Neuronal stem cell (in vitro differentiated cells): ENCODE results near the gene ARSD.
"Not testable (repeated sequence)": the region's sequence is repeated elsewhere in the genome, so short reads cannot be mapped to it uniquely, and the experiment has no call there.

Experiments used
- DNase-seq: peaks from one replicate; pipeline ENCODE4 v3.0.0-alpha.2; 2013; ENCODE audit warnings: low spot score
- H2AFZ ChIP-seq: one replicate; pipeline ENCODE4 v1.6.1; 2013; ENCODE audit warnings: mild to moderate bottlenecking, low read length, inconsistent platforms
- H2AK5ac ChIP-seq: 2 replicates; pipeline ENCODE4 v1.6.1; 2013; ENCODE audit warnings: low read depth, mild to moderate bottlenecking, inconsistent platforms, low read length, moderate library complexity, mixed read lengths
- H2BK120ac ChIP-seq: 2 replicates; pipeline ENCODE4 v1.6.1; 2013; ENCODE audit warnings: low read depth, mild to moderate bottlenecking, inconsistent platforms, low read length, moderate library complexity, mixed read lengths
- H2BK12ac ChIP-seq: one replicate; pipeline ENCODE4 v1.6.1; 2013; ENCODE audit warnings: low read length, inconsistent platforms
- H2BK15ac ChIP-seq: 2 replicates; pipeline ENCODE4 v1.6.1; 2013; ENCODE audit warnings: mild to moderate bottlenecking, low read length, inconsistent platforms, mixed read lengths
- H2BK5ac ChIP-seq: one replicate; pipeline ENCODE4 v1.6.1; 2013; ENCODE audit warnings: inconsistent platforms, mild to moderate bottlenecking, low read length, moderate library complexity
- H3K14ac ChIP-seq: one replicate; pipeline ENCODE4 v1.6.1; 2013; ENCODE audit warnings: low read length, inconsistent platforms
- H3K18ac ChIP-seq: 2 replicates; pipeline ENCODE4 v1.6.1; 2013; ENCODE audit warnings: low read length, inconsistent platforms
- H3K23ac ChIP-seq: 2 replicates; pipeline ENCODE4 v1.6.1; 2013; ENCODE audit warnings: low read depth, mild to moderate bottlenecking, mixed read lengths, low read length, inconsistent platforms; ENCODE audit not compliant: poor library complexity
- H3K27ac ChIP-seq: replicated peaks from 3 replicates; pipeline ENCODE4 v1.5.1; 2013; ENCODE audit warnings: low read length, inconsistent platforms
- H3K27me3 ChIP-seq, 3 experiments: 2 replicates each; pipeline ENCODE4 v1.6.1; 2013; ENCODE audit warnings: low read length in 3 of 3, mild to moderate bottlenecking in 2 of 3, inconsistent platforms in 1 of 3, low read depth in 1 of 3, mixed read lengths in 1 of 3, moderate library complexity in 1 of 3; ENCODE audit not compliant: control insufficient read depth in 3 of 3, insufficient read depth in 3 of 3
- H3K36me3 ChIP-seq, 2 donors: replicated peaks in 1 of 2; 2 replicates each; pipeline ENCODE4 v1.6.1; 2013; ENCODE audit warnings: low read length in 2 of 2; ENCODE audit not compliant: control insufficient read depth in 2 of 2, insufficient read depth in 2 of 2
- H3K4ac ChIP-seq: 2 replicates; pipeline ENCODE4 v1.6.1; 2013; ENCODE audit warnings: inconsistent platforms, mild to moderate bottlenecking, low read length, moderate library complexity
- H3K4me1 ChIP-seq, 2 donors: 1 replicate in 1 of 2; 2 replicates in 1 of 2; pipeline ENCODE4 v1.6.1; 2013; ENCODE audit warnings: low read length in 2 of 2, low read depth in 1 of 2; ENCODE audit not compliant: control insufficient read depth in 2 of 2, insufficient read depth in 1 of 2
- H3K4me2 ChIP-seq: one replicate; pipeline ENCODE4 v1.6.1; 2013; ENCODE audit warnings: mild to moderate bottlenecking, low read length, inconsistent platforms; ENCODE audit not compliant: insufficient read depth, poor library complexity, severe bottlenecking
- H3K4me3 ChIP-seq, 2 donors: 2 replicates each; pipeline ENCODE4 v1.5.1; 2013; ENCODE audit warnings: low read length in 2 of 2, mild to moderate bottlenecking in 2 of 2, inconsistent platforms in 1 of 2, moderate library complexity in 1 of 2
- H3K79me1 ChIP-seq: one replicate; pipeline ENCODE4 v1.6.1; 2013; ENCODE audit warnings: low read depth, mild to moderate bottlenecking, inconsistent platforms, low read length, moderate library complexity
- H3K9ac ChIP-seq: one replicate; pipeline ENCODE4 v1.6.1; 2013; ENCODE audit warnings: mild to moderate bottlenecking, low read depth, low read length, inconsistent platforms; ENCODE audit not compliant: poor library complexity
- H3K9me3 ChIP-seq, 2 donors: replicated peaks in 1 of 2; 2 replicates each; pipeline versions ENCODE3 to v1.6.1; 2013; ENCODE audit warnings: low read length in 2 of 2, mild to moderate bottlenecking in 2 of 2, inconsistent platforms in 1 of 2, low read depth in 1 of 2, mixed read lengths in 1 of 2, moderate library complexity in 1 of 2; ENCODE audit not compliant: control insufficient read depth in 2 of 2, insufficient read depth in 1 of 2
- H4K8ac ChIP-seq: one replicate; pipeline ENCODE4 v1.6.1; 2013; ENCODE audit warnings: low read depth, mild to moderate bottlenecking, inconsistent platforms, low read length, moderate library complexity
- H4K91ac ChIP-seq: one replicate; pipeline ENCODE4 v1.6.1; 2013; ENCODE audit warnings: low read length, low read depth, mild to moderate bottlenecking, inconsistent platforms; ENCODE audit not compliant: poor library complexity
- WGBS, 2 donors: extraction: QIAGEN DNeasy Blood & Tissue Kit; methylation state at CpG; one replicate each; pipeline ENCODE4 v1.1.7; 2013; ENCODE audit warnings: missing lambda C conversion rate in 2 of 2, mixed read lengths in 1 of 2; ENCODE audit not compliant: insufficient read length in 2 of 2, insufficient replicate concordance in 1 of 2; ENCODE audit errors: extremely low coverage in 2 of 2; 5-methylcytosine and 5-hydroxymethylcytosine counted together

Gene ARSD

GRCh38 chrX:2954541-2954940, 25.4 kb upstream of the ARSD start:
- Histone ChIP-seq H3K18ac (no peak overlapping the region), H3K36me3 (no peaks in the 10 kb centered on the region)

DNA sequence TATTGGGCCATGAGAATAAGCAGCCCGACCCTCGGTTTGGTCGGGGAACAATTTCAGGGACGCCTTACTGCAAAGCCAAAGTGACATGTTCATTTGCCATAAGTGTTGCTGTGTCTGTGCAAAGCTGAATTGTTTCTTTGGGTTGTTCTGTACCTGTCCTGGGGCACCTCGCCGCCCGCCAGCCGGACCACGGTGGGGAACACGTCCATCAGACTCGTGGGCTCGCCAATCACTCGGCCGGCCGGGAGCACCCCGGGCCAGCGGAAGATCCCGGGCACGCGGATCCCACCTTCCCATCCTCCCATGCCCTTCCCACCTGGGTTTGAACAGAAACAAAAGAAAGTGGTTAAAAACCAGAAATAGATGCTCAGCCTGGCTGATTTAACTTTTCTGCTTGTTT, 8.8 kb upstream of the ARSD start:
- H3K23ac ChIP-seq, H3K14ac ChIP-seq, H3K9me3 ChIP-seq, H3K18ac ChIP-seq, H2AK5ac ChIP-seq, H4K91ac ChIP-seq, H3K9ac ChIP-seq, H3K27me3 ChIP-seq, H2BK15ac ChIP-seq, H2BK12ac ChIP-seq, H4K8ac ChIP-seq, H3K4ac ChIP-seq, H3K4me2 ChIP-seq, H2BK5ac ChIP-seq, H3K36me3 ChIP-seq, H2BK120ac ChIP-seq, H3K4me1 ChIP-seq, H3K4me3 ChIP-seq, H2AFZ ChIP-seq, H3K27ac ChIP-seq, DNase-seq, H3K79me1 ChIP-seq: not testable (repeated sequence)
- WGBS, 2 donors: no CpG with 5 or more reads among the region's 20 CpGs

More at GRCh38 chrX:2954541-2954940, 25.4 kb upstream of the ARSD start:
- no peak for DNase-seq
- Histone ChIP-seq H4K8ac (no peak overlapping the region), H4K91ac (no peak overlapping the region), H3K79me1 (no peaks in the 10 kb centered on the region), H2BK5ac (no peak overlapping the region), H3K9me3 (no peaks in the 10 kb centered on the region), H3K4me3 (no peak overlapping the region), H3K4me2 (no peak overlapping the region), H2BK120ac (no peak overlapping the region), H3K23ac (no peak overlapping the region), H2BK15ac (no peak overlapping the region), H3K4ac (no peak overlapping the region), H3K4me1 (no peaks in the 10 kb centered on the region), H2AK5ac (no peak overlapping the region), H3K27me3 (no peaks in the 10 kb centered on the region), H2BK12ac (no peak overlapping the region), H3K14ac (no peak overlapping the region), H3K27ac (no peak overlapping the region), H3K9ac (no peak overlapping the region), H2AFZ (no peak overlapping the region)
- no CpG with 5 or more reads among the region's 4 CpGs for WGBS, 2 donors

- no peak overlapping the region for H4K91ac ChIP-seq
- no peak overlapping the region for H3K9ac ChIP-seq
- H3K27me3 ChIP-seq: peaks cover 0 to 6% (median 0%) of the 10 kb centered on the region in 3 experiments
- no peaks in the 10 kb centered on the region for H3K4me1 ChIP-seq
- WGBS, 2 donors: no CpG with 5 or more reads among the region's 18 CpGs
- no peak overlapping the region for H3K14ac ChIP-seq
- DNase-seq: no peak
- H3K4me3 ChIP-seq: no peak overlapping the region
- H2BK12ac ChIP-seq: no peak overlapping the region
- H3K4ac ChIP-seq: no peak overlapping the region
- H3K23ac ChIP-seq: no peak overlapping the region
- no peak overlapping the region for H2BK15ac ChIP-seq
- H2BK120ac ChIP-seq: no peak overlapping the region
- H3K9me3 ChIP-seq: peaks cover 0 to 10% of the 10 kb centered on the region in 2 donors
- H2BK5ac ChIP-seq: no peak overlapping the region
- H2AFZ ChIP-seq: no peak overlapping the region
- H3K79me1 ChIP-seq: no peaks in the 10 kb centered on the region
- no peak overlapping the region for H3K4me2 ChIP-seq
- H3K27ac ChIP-seq: no peak overlapping the region
- no peak overlapping the region for H3K18ac ChIP-seq
- no peak overlapping the region for H2AK5ac ChIP-seq
- H3K36me3 ChIP-seq: no peaks in the 10 kb centered on the region
- H4K8ac ChIP-seq: no peak overlapping the region
These were observed 5.9 kb upstream of the ARSD start for GRCh38 chrX:2934715-2935710.

DNA sequence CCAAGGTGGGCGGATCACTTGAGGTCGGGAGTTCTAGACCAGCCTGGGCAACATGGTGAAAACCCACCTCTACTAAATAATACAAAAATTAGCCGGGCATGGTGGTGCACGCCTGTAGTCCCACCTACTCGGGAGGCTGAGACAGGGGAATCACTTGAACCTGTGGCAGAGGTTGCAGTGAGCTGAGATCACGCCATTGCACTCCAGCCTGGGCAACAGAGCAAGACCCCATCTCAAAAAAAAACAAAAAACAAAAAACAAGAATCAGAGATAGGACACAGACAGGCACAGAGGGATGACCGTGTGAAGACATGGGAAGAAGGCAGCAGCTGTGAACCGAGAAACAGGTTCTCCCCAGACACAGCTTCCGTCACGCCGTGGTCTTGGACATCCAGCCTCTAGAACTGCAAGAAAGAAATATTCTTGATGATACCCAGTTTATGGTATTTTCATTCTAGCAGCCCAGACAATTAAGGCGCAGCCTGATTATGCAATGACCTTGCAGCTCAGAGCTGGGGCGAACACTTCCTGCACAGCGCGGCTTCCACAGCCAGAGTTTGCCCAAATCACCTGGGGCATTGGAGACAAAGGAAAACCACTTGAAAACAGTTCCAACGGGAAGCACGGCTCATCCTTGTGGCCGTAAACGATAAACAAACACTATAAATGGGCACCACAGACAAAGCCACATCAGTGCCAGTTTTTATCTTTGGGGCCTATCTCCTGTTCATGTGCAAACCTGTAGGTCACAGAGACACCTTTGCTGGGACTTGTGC, 4.2 kb upstream of the ARSD start:
- H3K4me2 ChIP-seq: no peak overlapping the region
- no peak overlapping the region for H3K4me3 ChIP-seq
- H2BK15ac ChIP-seq: no peak overlapping the region
- no peak overlapping the region for H3K27ac ChIP-seq
- no peak overlapping the region for H4K8ac ChIP-seq
- H3K4ac ChIP-seq: no peak overlapping the region
- H2AK5ac ChIP-seq: no peak overlapping the region
- H3K18ac ChIP-seq: no peak overlapping the region
- no CpG with 5 or more reads among the region's 19 CpGs for WGBS, 2 donors
- H4K91ac ChIP-seq: no peak overlapping the region
- no peak overlapping the region for H3K23ac ChIP-seq
- H2BK5ac ChIP-seq: no peak overlapping the region
- no peaks in the 10 kb centered on the region for H3K36me3 ChIP-seq
- H3K4me1 ChIP-seq: no peaks in the 10 kb centered on the region
- no peak for DNase-seq
- no peak overlapping the region for H3K14ac ChIP-seq
- H2AFZ ChIP-seq: no peak overlapping the region
- peaks cover 0 to 10% of the 10 kb centered on the region in 2 donors for H3K9me3 ChIP-seq
- H3K79me1 ChIP-seq: no peaks in the 10 kb centered on the region
- no peak overlapping the region for H2BK12ac ChIP-seq
- H3K9ac ChIP-seq: no peak overlapping the region
- no peak overlapping the region for H2BK120ac ChIP-seq
- peaks cover 0 to 15% (median 0%) of the 10 kb centered on the region in 3 experiments for H3K27me3 ChIP-seq
